Skeletal muscle satellite cell (primary cell): Measurements from ENCODE around the gene CLPX.
A peak's percentile ranks its signal among the peaks of the same experiment; 100 is the strongest.
"Not testable (repeated sequence)": the region's sequence is repeated elsewhere in the genome, so short reads cannot be mapped to it uniquely, and the experiment has no call there.

ENCODE experiments used
- H3K27me3 ChIP-seq: 2 replicates; pipeline ENCODE4 v1.7.0; 2013; ENCODE audit warnings: low read length; ENCODE audit not compliant: control insufficient read depth, insufficient read depth
- H3K36me3 ChIP-seq: 2 replicates; pipeline ENCODE4 v1.7.0; 2013; ENCODE audit warnings: mild to moderate bottlenecking, control low read depth, low read length; ENCODE audit not compliant: insufficient read depth
- H3K4me1 ChIP-seq: 2 replicates; pipeline ENCODE4 v1.7.0; 2013; ENCODE audit warnings: low read length; ENCODE audit not compliant: control insufficient read depth, insufficient read depth
- H3K4me2 ChIP-seq: 2 replicates; pipeline ENCODE4 v1.7.0; 2013; ENCODE audit warnings: mild to moderate bottlenecking, low read length
- H3K4me3 ChIP-seq: 2 replicates; pipeline ENCODE4 v1.7.0; 2013; ENCODE audit warnings: low read length
- H3K9ac ChIP-seq: 2 replicates; pipeline ENCODE4 v1.7.0; 2013; ENCODE audit warnings: mild to moderate bottlenecking, low read depth, low read length, moderate library complexity
- H3K9me3 ChIP-seq: replicated peaks from 2 replicates; pipeline ENCODE4 v1.7.0; 2013; ENCODE audit warnings: mild to moderate bottlenecking, control low read depth, low read length

CLPX gene

DNA sequence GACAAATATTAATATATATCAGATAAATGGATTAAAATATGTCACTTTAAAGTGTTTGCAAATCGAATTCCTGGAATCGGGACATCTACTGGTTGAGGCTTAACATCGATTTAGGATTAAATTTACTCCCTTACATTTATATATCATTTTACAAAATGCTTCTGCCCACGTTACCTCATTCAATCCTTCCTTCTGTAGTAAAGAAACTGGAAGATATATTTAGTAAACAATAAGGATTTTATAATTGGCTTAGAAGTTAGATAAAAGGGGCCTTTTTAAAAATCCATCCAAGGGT lies 1.3 kb downstream of the CLPX start:
- peak overlapping the region; percentile 99 for H3K9ac ChIP-seq
- H3K4me1 ChIP-seq, result peaks cover 11% of the 10 kb centered on the region
- no peaks in the 10 kb centered on the region for H3K27me3 ChIP-seq
- peaks cover 14% of the 10 kb centered on the region for H3K36me3 ChIP-seq
- H3K9me3 ChIP-seq, result no peaks in the 10 kb centered on the region
- H3K4me2 ChIP-seq, result peak overlapping the region; percentile 89
- H3K4me3 ChIP-seq, result peak overlapping the region; percentile 99

- no peaks in the 10 kb centered on the region for H3K27me3 ChIP-seq
- no peak overlapping the region for H3K4me3 ChIP-seq
- peaks cover 24% of the 10 kb centered on the region for H3K36me3 ChIP-seq
- H3K4me1 ChIP-seq, result peaks cover 11% of the 10 kb centered on the region
- H3K9me3 ChIP-seq, result no peaks in the 10 kb centered on the region
- no peak overlapping the region for H3K9ac ChIP-seq
- H3K4me2 ChIP-seq, result peak overlapping the region; percentile 89
Measured at GRCh38 chr15:65182538-65182937, 2.6 kb downstream of the CLPX start.

- Histone ChIP-seq H3K4me2 (peak overlapping the region; percentile 89), H3K4me1 (peaks cover 11% of the 10 kb centered on the region), H3K36me3 (peaks cover 32% of the 10 kb centered on the region)
- not testable (repeated sequence) for H3K9ac ChIP-seq, H3K27me3 ChIP-seq, H3K9me3 ChIP-seq, H3K4me3 ChIP-seq
Measured at GRCh38 chr15:65181582-65182353, 3.4 kb downstream of the CLPX start.

DNA sequence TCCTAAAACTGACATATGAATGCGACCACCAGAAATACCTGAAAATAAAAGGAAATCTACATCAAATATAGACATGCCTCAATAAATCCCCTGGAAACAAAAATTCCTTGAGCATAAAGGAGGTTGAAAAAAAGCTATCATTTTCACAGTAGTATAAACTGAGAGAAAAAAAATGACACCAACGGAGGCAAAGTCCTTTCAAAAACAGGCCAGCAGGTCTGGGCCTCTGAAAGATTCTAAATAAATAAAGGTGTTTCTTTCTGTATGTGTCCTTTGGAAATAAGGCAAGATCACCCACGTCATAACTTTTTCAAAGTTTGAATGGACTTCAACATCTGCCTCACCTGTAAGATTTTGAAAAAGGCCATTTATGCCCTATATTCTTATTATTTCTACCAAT lies 5.0 kb downstream of the CLPX start:
- Histone ChIP-seq H3K27me3 (no peaks in the 10 kb centered on the region), H3K9me3 (no peaks in the 10 kb centered on the region), H3K4me2 (no peak overlapping the region), H3K4me1 (peaks cover 6% of the 10 kb centered on the region), H3K9ac (no peak overlapping the region), H3K4me3 (no peak overlapping the region), H3K36me3 (peaks cover 38% of the 10 kb centered on the region)

DNA sequence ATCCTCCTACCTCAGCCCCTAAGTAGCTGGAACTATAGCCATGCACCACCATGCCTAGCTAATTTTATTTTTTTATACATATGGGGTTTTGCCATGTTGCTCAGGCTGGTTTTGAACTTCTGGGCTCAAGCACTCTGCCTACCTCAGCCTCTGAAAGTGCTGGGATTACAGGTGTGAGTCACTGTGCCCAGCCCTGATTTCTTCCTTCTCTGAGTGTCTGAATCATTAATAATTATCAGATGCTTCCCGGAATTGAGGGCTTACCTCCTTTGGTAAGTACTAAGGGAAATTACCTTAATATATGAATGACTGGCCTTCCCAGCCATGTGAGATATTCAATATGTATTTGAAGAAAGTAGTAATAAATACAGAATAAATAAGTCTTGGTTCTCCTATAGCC lies 7.2 kb downstream of the CLPX start:
- no peaks in the 10 kb centered on the region for H3K9me3 ChIP-seq
- H3K4me1 ChIP-seq, result peaks cover 4% of the 10 kb centered on the region
- H3K36me3 ChIP-seq, result peaks cover 42% of the 10 kb centered on the region
- H3K4me3 ChIP-seq, result no peak overlapping the region
- H3K27me3 ChIP-seq, result no peaks in the 10 kb centered on the region
- H3K9ac ChIP-seq, result no peak overlapping the region
- no peak overlapping the region for H3K4me2 ChIP-seq

DNA sequence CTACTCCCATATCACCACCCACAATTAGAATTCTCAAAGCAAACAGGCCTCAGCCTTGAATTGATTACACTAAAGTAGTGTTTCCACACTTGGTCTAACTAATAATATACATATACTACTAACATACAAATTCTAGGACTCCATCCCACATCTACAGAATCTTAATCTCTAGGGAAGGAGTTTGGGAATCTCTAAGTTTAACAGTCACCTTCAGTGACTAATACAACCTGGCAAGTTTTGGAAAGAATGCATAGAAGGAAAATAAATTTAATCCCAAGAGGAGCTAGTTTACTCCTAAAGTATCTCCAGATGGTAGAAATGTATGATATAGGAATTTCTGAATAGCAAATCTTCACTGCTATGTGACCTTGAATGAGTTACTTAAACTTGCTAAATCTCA lies 9.1 kb downstream of the CLPX start:
- Histone ChIP-seq H3K9ac (no peak overlapping the region), H3K27me3 (no peaks in the 10 kb centered on the region), H3K4me1 (no peaks in the 10 kb centered on the region), H3K36me3 (peaks cover 59% of the 10 kb centered on the region), H3K4me2 (no peak overlapping the region), H3K9me3 (no peaks in the 10 kb centered on the region), H3K4me3 (no peak overlapping the region)

GRCh38 chr15:65175511-65175910 lies 9.6 kb downstream of the CLPX start:
- H3K36me3 ChIP-seq, result peaks cover 60% of the 10 kb centered on the region
- H3K4me2 ChIP-seq, result no peak overlapping the region
- H3K27me3 ChIP-seq, result no peaks in the 10 kb centered on the region

DNA sequence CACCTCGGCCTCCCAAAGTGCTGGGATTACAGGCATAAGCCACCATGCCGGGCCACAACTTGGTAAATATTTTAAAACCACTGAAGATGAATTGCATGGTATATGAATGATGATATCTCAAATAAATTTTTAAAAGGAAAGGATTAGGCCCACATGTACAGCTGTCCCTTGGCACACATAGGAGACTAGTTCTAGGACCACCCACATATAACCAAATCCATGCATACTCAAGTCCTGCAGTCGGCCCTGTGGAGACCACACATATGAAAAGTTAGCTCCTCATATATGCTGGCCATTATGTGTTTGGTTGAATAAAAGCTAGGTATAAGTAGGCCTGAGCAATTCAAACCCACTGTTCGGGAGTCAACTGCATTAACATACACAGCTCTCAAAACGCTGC lies 10.6 kb downstream of the CLPX start:
- no peaks in the 10 kb centered on the region for H3K9me3 ChIP-seq
- H3K27me3 ChIP-seq, result no peaks in the 10 kb centered on the region
- H3K36me3 ChIP-seq, result peaks cover 56% of the 10 kb centered on the region
- no peak overlapping the region for H3K4me3 ChIP-seq
- H3K4me1 ChIP-seq, result no peaks in the 10 kb centered on the region
- no peak overlapping the region for H3K4me2 ChIP-seq
- H3K9ac ChIP-seq, result no peak overlapping the region

More at GRCh38 chr15:65175511-65175910, 9.6 kb downstream of the CLPX start:
- no peak overlapping the region for H3K9ac ChIP-seq
- no peaks in the 10 kb centered on the region for H3K9me3 ChIP-seq
- H3K4me3 ChIP-seq, result no peak overlapping the region
- no peaks in the 10 kb centered on the region for H3K4me1 ChIP-seq

- no peaks in the 10 kb centered on the region for H3K9me3 ChIP-seq
- H3K27me3 ChIP-seq, result no peaks in the 10 kb centered on the region
- no peaks in the 10 kb centered on the region for H3K4me1 ChIP-seq
- H3K36me3 ChIP-seq, result peaks cover 40% of the 10 kb centered on the region
- H3K4me2 ChIP-seq, result no peak overlapping the region
- no peak overlapping the region for H3K4me3 ChIP-seq
- H3K9ac ChIP-seq, result no peak overlapping the region
Measured at GRCh38 chr15:65172531-65172930, 12.6 kb downstream of the CLPX start.

GRCh38 chr15:65171428-65171827 lies 13.7 kb downstream of the CLPX start:
- Histone ChIP-seq H3K27me3 (no peaks in the 10 kb centered on the region), H3K36me3 (peaks cover 36% of the 10 kb centered on the region)

GRCh38 chr15:65165875-65166274 lies 19.3 kb downstream of the CLPX start:
- Histone ChIP-seq H3K4me1 (no peaks in the 10 kb centered on the region), H3K4me3 (no peak overlapping the region), H3K4me2 (no peak overlapping the region), H3K36me3 (peaks cover 37% of the 10 kb centered on the region), H3K9ac (no peak overlapping the region), H3K27me3 (no peaks in the 10 kb centered on the region), H3K9me3 (no peaks in the 10 kb centered on the region)

More at GRCh38 chr15:65171428-65171827, 13.7 kb downstream of the CLPX start:
- no peak overlapping the region for H3K4me2 ChIP-seq
- H3K9me3 ChIP-seq, result no peaks in the 10 kb centered on the region
- no peak overlapping the region for H3K4me3 ChIP-seq
- H3K4me1 ChIP-seq, result no peaks in the 10 kb centered on the region
- H3K9ac ChIP-seq, result no peak overlapping the region

DNA sequence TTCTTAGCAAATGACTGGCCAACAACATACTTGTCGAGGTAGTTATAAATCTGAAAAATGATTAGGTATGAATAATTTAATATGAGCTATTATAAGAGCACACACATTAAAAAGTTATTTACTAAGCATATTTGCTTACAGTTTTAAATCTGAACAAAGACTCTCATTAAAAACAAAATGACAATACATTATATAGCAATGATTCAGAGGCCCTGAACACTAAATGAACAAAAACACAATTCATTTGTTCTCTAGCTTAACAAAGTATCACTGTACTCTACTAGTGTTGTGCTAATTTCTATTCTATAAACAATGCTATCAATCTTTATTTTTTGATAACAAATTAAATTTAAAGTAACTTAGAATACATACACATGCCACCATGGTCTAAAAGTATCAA lies 21.0 kb downstream of the CLPX start:
- Histone ChIP-seq H3K4me2 (no peak overlapping the region), H3K9me3 (no peaks in the 10 kb centered on the region), H3K36me3 (peaks cover 34% of the 10 kb centered on the region), H3K27me3 (no peaks in the 10 kb centered on the region), H3K9ac (no peak overlapping the region), H3K4me1 (no peaks in the 10 kb centered on the region), H3K4me3 (no peak overlapping the region)
